CD4-positive, alpha-beta T cell treated with Interleukin-1 beta for 1 hour (primary cell): Measurements from ENCODE around the gene PHACTR1.

Experiments used
- DNase-seq, 2 donors: peaks; one replicate each; pipeline ENCODE4 v3.0.0-alpha.2; 2020 to 2022

The PHACTR1 gene

GRCh38 chr6:13038315-13038714 is 321.7 kb downstream of the PHACTR1 start:
- no peak for DNase-seq

- no peak for DNase-seq
These were observed 322.2 kb downstream of the PHACTR1 start for GRCh38 chr6:13038741-13039190.

GRCh38 chr6:13044390-13044789 is 327.8 kb downstream of the PHACTR1 start:
- DNase-seq, result peak; percentile 1 to 39

- DNase-seq, result no peak
These were observed 328.3 kb downstream of the PHACTR1 start for GRCh38 chr6:13044896-13045295.

GRCh38 chr6:13045676-13046075 is 329.1 kb downstream of the PHACTR1 start:
- no peak for DNase-seq

GRCh38 chr6:13046084-13046483 is 329.5 kb downstream of the PHACTR1 start:
- DNase-seq, result no peak

- no peak for DNase-seq
These were observed 331.5 kb downstream of the PHACTR1 start for GRCh38 chr6:13048113-13048512.

GRCh38 chr6:13049666-13050254 is 333.2 kb downstream of the PHACTR1 start:
- DNase-seq, result no peak

- DNase-seq, result no peak
These were observed 336.5 kb downstream of the PHACTR1 start for GRCh38 chr6:13053006-13053461.

GRCh38 chr6:13058051-13058450 is 341.5 kb downstream of the PHACTR1 start:
- DNase-seq, result no peak

GRCh38 chr6:13059026-13059425 is 342.5 kb downstream of the PHACTR1 start:
- DNase-seq, result no peak

- no peak for DNase-seq
These were observed 346.8 kb downstream of the PHACTR1 start for GRCh38 chr6:13063300-13063918.

- no peak for DNase-seq
These were observed 349.0 kb downstream of the PHACTR1 start for GRCh38 chr6:13065581-13065980.

GRCh38 chr6:13066050-13066449 is 349.5 kb downstream of the PHACTR1 start:
- DNase-seq, result no peak

- no peak for DNase-seq
These were observed 350.3 kb downstream of the PHACTR1 start for GRCh38 chr6:13066820-13067219.

GRCh38 chr6:13068586-13069210 is 352.1 kb downstream of the PHACTR1 start:
- no peak for DNase-seq

- DNase-seq, result no peak
These were observed 355.2 kb downstream of the PHACTR1 start for GRCh38 chr6:13071550-13072345.

GRCh38 chr6:13072686-13073347 is 356.2 kb downstream of the PHACTR1 start:
- no peak for DNase-seq

GRCh38 chr6:13074415-13075140 is 358.0 kb downstream of the PHACTR1 start:
- no peak for DNase-seq

- no peak for DNase-seq
These were observed 358.7 kb downstream of the PHACTR1 start for GRCh38 chr6:13075141-13075845.

GRCh38 chr6:13076575-13076974 is 360.0 kb downstream of the PHACTR1 start:
- DNase-seq, result no peak

GRCh38 chr6:13077117-13077516 is 360.6 kb downstream of the PHACTR1 start:
- no peak for DNase-seq
